Activated naive CD4-positive, alpha-beta T cell treated with anti-CD3 and anti-CD28 coated beads for 36 hours (primary cell): Measurements from ENCODE around the gene ARFRP1. TPM values are rescaled to one million over a fixed set of nuclear protein-coding genes. Genes with fewer than 3 reads are reported as not detected.

Experiments used
- CTCF ChIA-PET: fragments of 350-600 bp; sonication (Branson Sonifier 250); formaldehyde crosslinking; loops from one replicate; lab custom pipeline; 2021; ENCODE audit warnings: antibody characterized with exemption; lab: Charles Lee
- DNase-seq: peaks from one replicate; pipeline ENCODE4 v3.0.0-alpha.2; 2020
- H3K27ac Mint-ChIP-seq: one replicate; pipeline ENCODE4 v1.8.0; 2021; ENCODE audit warnings: mild to moderate bottlenecking, mixed read lengths
- H3K27me3 Mint-ChIP-seq: one replicate; pipeline ENCODE4 v1.8.0; 2021; ENCODE audit warnings: low read depth, mixed read lengths
- H3K36me3 Mint-ChIP-seq: one replicate; pipeline ENCODE4 v1.8.0; 2021; ENCODE audit warnings: low read depth, mixed read lengths
- H3K4me1 Mint-ChIP-seq: one replicate; pipeline ENCODE4 v1.8.0; 2021; ENCODE audit warnings: low read depth, mixed read lengths
- H3K4me3 Mint-ChIP-seq: one replicate; pipeline ENCODE4 v1.8.0; 2021; ENCODE audit warnings: mild to moderate bottlenecking, moderate library complexity, mixed read lengths
- H3K9me3 Mint-ChIP-seq: one replicate; pipeline ENCODE4 v1.8.0; 2021; ENCODE audit warnings: mixed read lengths
- intact Hi-C: fragments of 100-400 bp; cut with micrococcal nuclease; formaldehyde crosslinking; loops from one replicate; pipeline ENCODE4 v1.15.1; 2023
- total RNA-seq, 2 experiments: library from RNA; stranded (reverse); gene quantifications; one replicate each; pipeline ENCODE4 v1.2.3, GENCODE V29; 2021

ARFRP1 gene
- total RNA-seq, 2 experiments from 2014 or later = 45.6 to 49.2 TPM

DNA sequence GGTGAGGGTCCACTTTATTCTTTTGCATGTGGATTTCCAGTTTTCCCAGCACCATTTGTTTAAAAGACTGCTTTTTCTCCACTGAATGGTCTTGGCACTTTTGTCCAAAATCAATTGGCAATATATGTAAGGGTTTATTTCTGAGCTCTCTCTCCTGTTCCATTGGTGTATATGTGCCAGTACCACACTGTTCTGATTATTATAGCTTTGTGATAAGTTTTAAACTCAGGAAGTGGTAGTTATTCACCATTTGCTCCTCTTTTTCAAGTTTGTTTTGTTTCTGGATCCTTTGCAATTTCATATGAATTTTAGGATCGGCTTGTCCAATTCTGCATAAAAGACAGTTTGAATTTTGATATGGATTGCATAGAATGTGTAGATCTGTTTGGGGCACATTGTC is 4.4 kb upstream of the ARFRP1 start:
- Mint-ChIP-seq H3K9me3 (peaks cover 10% of the 10 kb centered on the region), H3K36me3 (peaks cover 50% of the 10 kb centered on the region), H3K27me3 (no peaks in the 10 kb centered on the region), H3K27ac (peak overlapping the region; percentile 5), H3K4me1 (peaks cover 52% of the 10 kb centered on the region), H3K4me3 (no peak overlapping the region)
- intact Hi-C loops = no loop called here
- no peak for DNase-seq
- CTCF ChIA-PET = no interaction called here

- no peak overlapping the region for H3K4me3 Mint-ChIP-seq
- H3K4me1 Mint-ChIP-seq = peaks cover 51% of the 10 kb centered on the region
- CTCF ChIA-PET = interaction anchor here (0.7 kb wide), 1 partner anchor 48 kb away, joined by 4 read pairs; no protein-coding TSS in a partner anchor
Observed at GRCh38 chr20:63711085-63711645, 3.4 kb upstream of the ARFRP1 start.

DNA sequence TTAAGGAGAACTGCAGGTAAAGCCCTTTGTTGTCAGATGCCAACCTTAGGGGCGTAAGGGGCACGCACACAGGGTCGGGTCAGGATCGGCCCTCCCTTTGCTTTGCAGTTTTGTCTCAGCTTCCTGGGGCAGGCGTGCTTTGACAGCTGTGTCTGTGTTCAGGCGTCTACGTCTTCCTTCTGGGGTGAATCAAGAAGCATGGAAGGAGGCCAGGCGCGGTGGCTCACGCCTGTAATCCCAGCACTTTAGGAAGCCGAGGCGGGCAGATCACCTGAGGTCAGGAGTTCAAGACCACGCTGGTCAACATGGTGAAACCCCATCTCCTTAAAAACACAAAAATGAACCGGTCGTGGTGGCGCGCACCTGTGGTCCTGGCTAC is 1.4 kb upstream of the ARFRP1 start:
- no peak for DNase-seq
- intact Hi-C loops = no loop called here
- no peaks in the 10 kb centered on the region for H3K27me3 Mint-ChIP-seq
- peak overlapping the region; percentile 78 for H3K4me3 Mint-ChIP-seq
- H3K36me3 Mint-ChIP-seq = peaks cover 39% of the 10 kb centered on the region
- H3K4me1 Mint-ChIP-seq = peaks cover 46% of the 10 kb centered on the region
- CTCF ChIA-PET = interaction anchor here (1.0 to 1.3 kb wide), 2 partner anchors 14 to 20 kb away, joined by 3 to 5 read pairs; no protein-coding TSS in a partner anchor
- H3K27ac Mint-ChIP-seq = no peak overlapping the region
- H3K9me3 Mint-ChIP-seq = no peaks in the 10 kb centered on the region

More at GRCh38 chr20:63711085-63711645, 3.4 kb upstream of the ARFRP1 start:
- intact Hi-C loops = no loop called here
- Mint-ChIP-seq H3K36me3 (peaks cover 53% of the 10 kb centered on the region), H3K27ac (no peak overlapping the region), H3K9me3 (peaks cover 8% of the 10 kb centered on the region), H3K27me3 (no peaks in the 10 kb centered on the region)
- DNase-seq = no peak

DNA sequence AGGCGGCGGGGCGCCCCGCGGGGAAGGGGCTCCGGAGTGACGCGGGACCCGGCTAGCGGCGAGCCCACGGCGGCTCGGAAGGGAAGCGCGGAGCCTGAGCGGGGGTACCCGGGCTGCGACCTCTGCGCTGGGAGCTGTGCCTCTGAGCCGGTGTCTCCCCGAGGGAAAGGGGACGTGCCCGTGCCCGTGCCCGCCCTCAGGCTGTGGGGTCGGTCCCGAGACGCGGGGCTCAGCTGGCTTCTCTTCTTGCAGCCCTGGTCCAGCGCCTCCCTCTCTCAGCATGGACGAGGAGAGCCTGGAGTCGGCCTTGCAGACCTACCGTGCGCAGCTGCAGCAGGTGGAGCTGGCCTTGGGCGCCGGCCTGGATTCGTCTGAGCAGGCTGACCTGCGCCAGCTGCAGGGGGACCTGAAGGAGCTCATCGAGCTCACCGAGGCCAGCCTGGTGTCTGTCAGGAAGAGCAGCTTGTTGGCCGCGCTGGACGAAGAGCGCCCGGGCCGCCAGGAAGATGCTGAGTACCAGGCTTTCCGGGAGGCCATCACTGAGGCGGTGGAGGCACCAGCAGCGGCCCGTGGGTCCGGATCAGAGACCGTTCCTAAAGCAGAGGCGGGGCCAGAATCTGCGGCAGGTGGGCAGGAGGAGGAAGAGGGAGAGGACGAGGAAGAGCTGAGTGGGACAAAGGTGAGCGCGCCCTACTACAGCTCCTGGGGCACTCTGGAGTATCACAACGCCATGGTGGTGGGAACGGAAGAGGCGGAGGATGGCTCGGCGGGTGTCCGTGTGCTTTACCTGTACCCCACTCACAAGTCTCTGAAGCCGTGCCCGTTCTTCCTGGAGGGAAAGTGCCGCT is 749 bp upstream of the ARFRP1 start:
- peaks cover 36% of the 10 kb centered on the region for H3K36me3 Mint-ChIP-seq

DNA sequence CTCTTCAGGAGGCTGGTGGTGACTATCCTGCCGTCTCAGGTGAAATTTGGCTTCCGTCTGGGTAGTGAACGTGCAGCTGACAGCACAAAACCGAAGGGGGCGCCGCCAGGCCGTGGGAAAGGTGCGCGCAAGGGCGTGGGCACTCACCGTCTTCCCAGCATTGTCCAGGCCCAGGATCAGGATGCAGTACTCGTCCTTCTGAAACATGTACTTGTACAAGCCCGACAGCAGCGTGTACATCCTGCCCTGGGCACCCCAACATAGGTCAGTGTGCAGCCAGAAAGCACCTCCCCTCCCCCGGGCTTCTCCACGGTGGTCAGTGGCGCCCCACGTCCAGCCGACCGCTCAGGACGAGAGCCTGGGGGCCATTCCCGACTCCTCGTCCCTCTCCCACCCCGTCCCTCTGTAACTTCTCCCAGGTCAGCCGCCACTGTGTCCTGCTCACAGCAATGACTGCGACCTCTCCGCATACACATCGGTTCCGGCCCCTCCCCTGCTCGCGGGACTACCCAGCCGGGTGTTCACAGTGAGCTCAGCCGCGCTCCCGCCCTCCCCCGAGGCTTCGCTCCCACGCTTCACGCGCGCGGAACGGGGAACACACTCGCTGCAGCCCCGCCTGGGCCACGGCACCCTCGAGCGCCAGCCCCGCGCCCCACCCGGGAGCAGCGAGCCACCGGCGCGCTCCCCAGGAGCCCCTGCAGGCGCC is 771 bp downstream of the ARFRP1 start:
- H3K27ac Mint-ChIP-seq = peak overlapping the region; percentile 86
- DNase-seq = peak; percentile 76
- CTCF ChIA-PET = interaction anchor here (0.6 to 1.9 kb wide), 12 partner anchors 10 to 194 kb away, joined by 3 to 15 read pairs (median 4); partner anchors contain the start of gene LIME1
- H3K4me1 Mint-ChIP-seq = peaks cover 42% of the 10 kb centered on the region
- peak overlapping the region; percentile 80 for H3K4me3 Mint-ChIP-seq
- intact Hi-C loops = loop anchor here (1.0 to 2.0 kb wide), 9 partner anchors 30 to 267 kb away; partner anchors contain the start of genes GMEB2, LIME1, PTK6 and RTEL1
- H3K9me3 Mint-ChIP-seq = no peaks in the 10 kb centered on the region
- peaks cover 29% of the 10 kb centered on the region for H3K36me3 Mint-ChIP-seq
- H3K27me3 Mint-ChIP-seq = no peaks in the 10 kb centered on the region

More for the DNA sequence above, 749 bp upstream of the ARFRP1 start:
- Mint-ChIP-seq H3K9me3 (no peaks in the 10 kb centered on the region), H3K4me3 (peak overlapping the region; percentile 78), H3K27ac (peak overlapping the region; percentile 30), H3K27me3 (no peaks in the 10 kb centered on the region), H3K4me1 (peaks cover 46% of the 10 kb centered on the region)
- DNase-seq = peak; percentile 6
- intact Hi-C loops = no loop called here
- CTCF ChIA-PET = interaction anchor here (0.6 to 1.3 kb wide), 8 partner anchors 11 to 171 kb away, joined by 3 to 15 read pairs (median 5); partner anchors contain the start of genes LIME1 and PTK6

GRCh38 chr20:63706027-63706695 is 1.6 kb downstream of the ARFRP1 start:
- intact Hi-C loops = loop anchor here (1.0 to 2.0 kb wide), 4 partner anchors 31 to 268 kb away; partner anchors contain the start of genes GMEB2 and LIME1
- H3K36me3 Mint-ChIP-seq = peaks cover 24% of the 10 kb centered on the region
- DNase-seq = no peak
- H3K27ac Mint-ChIP-seq = peak overlapping the region; percentile 86
- H3K9me3 Mint-ChIP-seq = no peaks in the 10 kb centered on the region
- no peaks in the 10 kb centered on the region for H3K27me3 Mint-ChIP-seq
- H3K4me1 Mint-ChIP-seq = peaks cover 41% of the 10 kb centered on the region
- CTCF ChIA-PET = interaction anchor here (0.6 to 1.9 kb wide), 8 partner anchors 15 to 249 kb away, joined by 3 to 8 read pairs (median 3); partner anchors contain the start of gene LIME1
- peak overlapping the region; percentile 80 for H3K4me3 Mint-ChIP-seq

DNA sequence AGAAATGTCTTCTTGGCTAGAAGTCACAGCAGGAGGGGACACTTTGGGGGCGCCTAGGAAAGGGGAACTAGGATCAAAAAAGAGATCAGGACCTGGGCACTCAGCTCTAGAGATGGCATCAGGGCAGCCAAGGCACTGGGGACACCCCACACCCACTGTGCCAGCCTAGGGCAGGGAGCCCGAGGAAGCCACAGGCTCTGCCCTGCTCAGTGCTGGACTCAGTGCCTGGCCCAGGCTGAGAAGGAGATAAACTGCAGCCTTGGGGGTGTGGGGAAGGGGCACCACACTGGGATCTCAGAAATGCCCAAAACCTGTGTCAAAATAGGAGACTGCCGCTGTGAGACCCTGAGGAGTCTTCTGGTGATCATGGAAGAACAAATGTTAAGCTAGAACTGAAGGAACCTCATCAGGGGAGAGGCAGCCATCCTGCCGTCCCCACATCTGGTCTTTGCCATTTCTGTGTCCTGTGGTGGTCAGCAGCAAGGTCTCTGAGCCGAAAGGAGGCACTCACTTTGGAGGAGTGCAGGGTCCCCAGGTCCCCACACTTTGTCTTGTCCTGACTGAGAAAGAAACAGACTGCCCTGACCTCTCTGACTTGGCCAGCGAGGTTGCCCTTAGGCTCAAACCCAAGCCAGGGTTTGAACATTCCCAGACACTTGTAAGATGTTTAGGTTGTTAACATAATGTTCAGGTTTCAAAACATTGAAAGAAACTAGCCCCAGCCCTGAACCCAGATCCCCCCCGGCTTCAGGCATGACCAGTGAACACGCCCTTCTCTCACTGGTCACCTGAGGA is 2.3 kb downstream of the ARFRP1 start:
- Mint-ChIP-seq H3K4me3 (peak overlapping the region; percentile 9), H3K27ac (no peak overlapping the region), H3K36me3 (peaks cover 17% of the 10 kb centered on the region), H3K9me3 (no peaks in the 10 kb centered on the region), H3K4me1 (peaks cover 37% of the 10 kb centered on the region), H3K27me3 (no peaks in the 10 kb centered on the region)
- no peak for DNase-seq
- intact Hi-C loops = loop anchor here (1.0 to 2.0 kb wide), 4 partner anchors 31 to 269 kb away; partner anchors contain the start of genes GMEB2 and LIME1
- CTCF ChIA-PET = interaction anchor here (0.6 to 2.0 kb wide), 4 partner anchors 31 to 250 kb away, joined by 3 to 6 read pairs (median 4); partner anchors contain the start of gene LIME1

- intact Hi-C loops = no loop called here
- Mint-ChIP-seq H3K4me1 (peaks cover 36% of the 10 kb centered on the region), H3K27ac (no peak overlapping the region), H3K27me3 (no peaks in the 10 kb centered on the region), H3K9me3 (no peaks in the 10 kb centered on the region), H3K36me3 (peaks cover 15% of the 10 kb centered on the region), H3K4me3 (no peak overlapping the region)
- CTCF ChIA-PET = interaction anchor here (2.0 kb wide), 1 partner anchor 81 kb away, joined by 6 read pairs; no protein-coding TSS in a partner anchor
- no peak for DNase-seq
Observed at GRCh38 chr20:63704749-63705117, 3.0 kb downstream of the ARFRP1 start.

- intact Hi-C loops = no loop called here
- no peaks in the 10 kb centered on the region for H3K9me3 Mint-ChIP-seq
- no peak for DNase-seq
- peaks cover 12% of the 10 kb centered on the region for H3K36me3 Mint-ChIP-seq
- CTCF ChIA-PET = interaction anchor here (0.7 to 2.0 kb wide), 2 partner anchors 82 to 415 kb away, joined by 3 to 6 read pairs; no protein-coding TSS in a partner anchor
- no peak overlapping the region for H3K27ac Mint-ChIP-seq
- no peak overlapping the region for H3K4me3 Mint-ChIP-seq
- H3K27me3 Mint-ChIP-seq = no peaks in the 10 kb centered on the region
- peaks cover 35% of the 10 kb centered on the region for H3K4me1 Mint-ChIP-seq
Observed at GRCh38 chr20:63703976-63704748, 3.6 kb downstream of the ARFRP1 start.

DNA sequence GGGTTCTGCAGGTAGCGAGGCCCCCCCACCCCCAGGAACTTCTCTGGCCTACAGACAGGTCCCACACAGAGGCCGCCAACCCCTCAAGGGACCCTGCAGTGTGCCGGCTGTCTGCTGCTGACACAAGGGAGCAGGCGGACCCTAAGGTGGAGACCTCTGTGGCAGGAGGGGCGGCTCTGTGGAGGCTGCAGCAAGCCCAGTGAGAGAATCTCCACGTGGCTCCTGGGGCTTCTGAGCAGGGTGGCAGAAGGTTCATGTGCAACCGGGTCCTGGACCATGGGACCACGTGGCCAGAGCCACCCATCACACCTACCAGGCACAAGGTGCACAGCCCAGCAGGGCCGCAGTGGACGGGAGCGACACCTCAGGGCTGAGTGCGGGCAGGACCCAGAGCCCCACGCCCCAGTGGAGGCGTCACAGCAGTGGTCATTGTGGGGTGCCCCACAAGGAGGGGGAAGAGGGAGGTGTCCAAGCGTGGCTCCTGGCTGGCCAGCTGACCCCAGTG is 4.3 kb downstream of the ARFRP1 start:
- no peak overlapping the region for H3K4me3 Mint-ChIP-seq
- intact Hi-C loops = no loop called here
- H3K27ac Mint-ChIP-seq = no peak overlapping the region
- no peak for DNase-seq
- H3K9me3 Mint-ChIP-seq = no peaks in the 10 kb centered on the region
- H3K36me3 Mint-ChIP-seq = peaks cover 11% of the 10 kb centered on the region
- peaks cover 35% of the 10 kb centered on the region for H3K4me1 Mint-ChIP-seq
- CTCF ChIA-PET = interaction anchor here (0.7 to 2.0 kb wide), 2 partner anchors 82 to 416 kb away, joined by 3 to 6 read pairs; no protein-coding TSS in a partner anchor
- no peaks in the 10 kb centered on the region for H3K27me3 Mint-ChIP-seq
